GM12874 (cell line): ENCODE measurements around the gene NUTF2.

Experiments used
- TF ChIP-seq, protein P1 (sequence below): IDR thresholded peaks from 2 replicates; pipeline ENCODE4 v1.5.1; 2011; ENCODE audit warnings: low read depth, mild to moderate bottlenecking, control low read depth, low read length, moderate library complexity; ENCODE audit not compliant: insufficient read depth

NUTF2 gene

DNA sequence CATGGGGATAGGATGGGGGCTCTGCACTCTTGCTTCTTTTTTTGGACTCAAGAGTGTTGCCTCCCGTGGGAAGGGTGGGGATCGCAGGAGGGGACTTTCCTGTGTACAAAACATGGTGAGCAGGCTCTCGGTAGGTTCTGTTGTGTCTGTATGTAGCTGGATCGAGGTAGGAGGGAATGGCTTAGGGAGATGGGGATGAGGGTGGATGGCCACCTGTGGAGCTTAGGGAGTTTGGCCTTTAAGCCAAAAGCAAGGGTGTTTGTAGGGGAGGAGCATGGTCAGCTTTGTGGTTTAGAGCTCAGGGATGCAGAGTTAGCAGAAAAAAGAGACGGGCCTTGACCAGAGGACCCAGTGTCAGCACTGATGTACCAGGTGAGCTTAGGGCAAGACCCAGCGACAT lies 15.1 kb downstream of the NUTF2 start:
- TF ChIP-seq, protein P1, sequence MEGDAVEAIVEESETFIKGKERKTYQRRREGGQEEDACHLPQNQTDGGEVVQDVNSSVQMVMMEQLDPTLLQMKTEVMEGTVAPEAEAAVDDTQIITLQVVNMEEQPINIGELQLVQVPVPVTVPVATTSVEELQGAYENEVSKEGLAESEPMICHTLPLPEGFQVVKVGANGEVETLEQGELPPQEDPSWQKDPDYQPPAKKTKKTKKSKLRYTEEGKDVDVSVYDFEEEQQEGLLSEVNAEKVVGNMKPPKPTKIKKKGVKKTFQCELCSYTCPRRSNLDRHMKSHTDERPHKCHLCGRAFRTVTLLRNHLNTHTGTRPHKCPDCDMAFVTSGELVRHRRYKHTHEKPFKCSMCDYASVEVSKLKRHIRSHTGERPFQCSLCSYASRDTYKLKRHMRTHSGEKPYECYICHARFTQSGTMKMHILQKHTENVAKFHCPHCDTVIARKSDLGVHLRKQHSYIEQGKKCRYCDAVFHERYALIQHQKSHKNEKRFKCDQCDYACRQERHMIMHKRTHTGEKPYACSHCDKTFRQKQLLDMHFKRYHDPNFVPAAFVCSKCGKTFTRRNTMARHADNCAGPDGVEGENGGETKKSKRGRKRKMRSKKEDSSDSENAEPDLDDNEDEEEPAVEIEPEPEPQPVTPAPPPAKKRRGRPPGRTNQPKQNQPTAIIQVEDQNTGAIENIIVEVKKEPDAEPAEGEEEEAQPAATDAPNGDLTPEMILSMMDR, result no peak

DNA sequence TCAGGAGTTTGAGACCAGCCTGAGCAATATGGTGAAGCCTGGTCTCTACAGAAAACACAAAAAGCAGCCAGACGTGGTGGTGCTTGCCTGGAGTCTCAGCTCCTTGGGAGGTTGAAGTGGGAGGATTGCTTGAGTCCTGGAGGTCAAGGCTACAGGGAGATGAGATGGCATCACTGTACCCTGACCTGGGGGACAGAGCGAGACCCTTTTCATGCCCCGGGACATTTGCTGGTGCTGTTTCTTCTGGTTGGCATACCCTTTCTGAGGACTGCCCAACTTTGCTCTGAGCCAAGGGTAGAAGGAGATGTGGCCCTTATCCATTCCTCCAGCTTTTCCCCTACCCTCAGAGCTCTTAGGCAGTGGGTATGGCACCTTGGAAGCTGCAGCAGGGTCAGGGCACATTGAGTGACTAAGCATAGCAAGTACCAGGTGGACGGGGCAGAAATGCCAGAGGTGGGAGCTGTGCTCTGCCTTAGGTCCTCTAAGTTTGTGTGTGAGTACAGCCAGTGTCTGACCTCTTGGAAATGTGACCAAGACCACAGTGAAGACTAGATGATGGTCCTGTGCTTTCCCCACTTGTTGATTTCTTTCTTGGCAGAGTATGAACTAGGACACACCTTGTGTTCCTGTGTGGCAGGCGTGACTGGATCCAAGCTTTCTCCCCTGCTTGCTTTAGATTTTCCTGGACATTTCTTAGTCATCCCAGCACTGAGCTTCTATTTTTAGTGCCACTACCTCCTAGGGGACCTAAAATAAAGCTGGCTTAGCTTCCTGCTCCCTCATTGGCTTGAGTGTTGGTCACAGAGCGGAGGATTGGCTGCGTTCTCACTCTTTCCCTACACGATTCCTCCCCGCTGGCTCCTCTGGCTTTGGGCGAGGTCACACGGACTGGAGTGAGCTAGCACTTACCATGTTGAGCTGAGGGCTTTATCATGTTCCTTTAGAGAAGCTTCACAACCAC lies 16.2 kb downstream of the NUTF2 start:
- TF ChIP-seq, protein P1, result no peak

DNA sequence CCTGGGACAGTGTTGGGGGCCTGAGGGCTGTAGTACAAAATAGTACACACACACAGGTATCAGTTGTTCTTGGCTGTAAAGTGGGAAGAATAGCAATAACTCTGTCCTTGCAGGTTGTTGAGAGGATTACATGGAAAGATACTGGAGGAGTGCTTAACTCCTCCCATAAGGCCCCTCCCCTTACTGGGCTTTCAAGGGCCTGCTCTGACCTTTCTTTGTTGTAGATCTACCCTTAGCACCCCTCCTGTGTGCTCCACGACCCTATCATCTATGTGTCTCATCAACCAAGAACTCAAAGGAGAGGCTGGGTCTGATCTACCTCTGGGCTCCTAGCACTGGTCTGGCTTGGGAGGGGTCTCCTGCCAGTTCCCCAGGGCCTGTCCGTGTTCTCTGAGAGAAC lies 17.9 kb downstream of the NUTF2 start:
- TF ChIP-seq, protein P1, result no peak

DNA sequence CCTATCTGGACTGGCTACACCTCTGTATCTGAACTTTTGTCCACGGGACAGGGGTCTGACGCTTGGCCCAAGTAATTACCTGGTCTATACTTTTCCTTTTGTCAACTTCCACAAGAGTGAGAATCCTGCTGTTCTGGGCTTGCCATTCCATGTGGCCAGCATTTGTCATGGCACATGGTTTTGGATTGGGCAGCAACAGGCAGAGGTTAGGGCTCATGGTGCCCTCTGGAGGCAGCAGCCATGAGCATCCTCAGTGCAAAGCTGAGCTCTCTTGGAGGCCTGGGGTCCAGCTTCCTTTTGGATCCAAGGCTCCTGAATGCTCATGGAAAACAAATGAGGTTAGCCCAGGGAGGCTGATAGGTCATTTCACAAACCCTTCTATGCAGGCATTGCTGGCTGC lies 18.6 kb downstream of the NUTF2 start:
- TF ChIP-seq, protein P1, result peak; percentile 39; the same call in 1 of the 2 replicates

DNA sequence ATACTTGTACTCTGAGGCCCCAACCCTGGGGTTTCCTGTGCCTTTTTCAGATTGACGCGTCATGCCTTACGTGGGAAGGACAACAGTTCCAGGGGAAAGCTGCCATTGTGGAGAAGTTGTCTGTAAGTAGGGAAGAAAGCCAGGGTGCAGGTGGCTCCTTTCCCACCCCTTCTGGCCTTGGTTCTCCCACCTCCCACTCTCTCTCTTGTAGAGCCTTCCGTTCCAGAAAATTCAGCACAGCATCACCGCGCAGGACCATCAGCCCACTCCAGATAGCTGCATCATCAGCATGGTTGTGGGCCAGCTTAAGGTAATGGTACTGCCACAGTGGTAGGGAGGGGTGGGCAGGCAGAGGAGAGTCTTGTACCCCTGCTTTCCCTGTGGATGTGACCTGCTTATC lies 21.6 kb downstream of the NUTF2 start:
- TF ChIP-seq, protein P1, result no peak

DNA sequence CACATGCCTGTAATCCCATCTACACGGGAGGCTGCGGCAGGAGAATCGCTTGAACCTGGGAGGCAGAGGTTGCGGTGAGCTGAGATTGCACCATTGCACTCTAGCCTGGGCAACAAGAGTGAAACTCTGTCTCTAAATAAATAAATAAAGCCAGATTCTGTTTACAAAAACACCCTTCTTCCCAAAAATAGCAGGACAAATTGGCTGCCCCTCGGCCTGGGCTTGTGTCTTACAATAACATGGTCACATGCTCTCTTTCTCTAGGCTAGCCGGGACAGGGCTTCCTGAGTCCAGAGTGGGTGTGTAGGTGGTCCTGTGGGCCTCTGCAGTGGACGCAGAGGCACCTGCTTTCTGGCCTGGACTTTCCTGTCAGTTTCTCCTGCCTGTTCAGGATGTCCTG lies 22.9 kb downstream of the NUTF2 start:
- TF ChIP-seq, protein P1, result no peak

DNA sequence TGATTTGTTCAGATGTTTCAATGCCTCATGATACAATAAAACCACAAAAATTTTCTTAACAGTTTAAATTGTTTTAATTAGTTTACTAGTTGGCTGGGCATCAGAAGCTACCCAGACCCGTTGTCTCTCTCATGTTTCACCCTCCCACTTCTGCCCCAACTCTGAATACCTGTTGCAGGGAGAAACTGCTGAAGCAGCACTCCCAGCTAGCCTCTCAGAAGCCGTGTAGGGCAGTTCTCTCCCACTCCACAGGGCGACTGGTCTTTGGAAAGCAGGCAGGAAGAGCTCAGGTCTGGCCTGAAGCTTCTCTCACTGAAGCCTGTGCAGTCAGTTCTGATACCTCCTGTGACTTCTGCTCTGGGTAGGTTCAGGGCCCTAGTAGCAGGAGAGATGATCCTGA lies 24.5 kb downstream of the NUTF2 start:
- TF ChIP-seq, protein P1, result no peak
